ENCODE data around the gene ATG10. TPM values are rescaled to one million over a fixed set of nuclear protein-coding genes. Genes with fewer than 3 reads are reported as not detected.
A peak's percentile ranks its signal among the peaks of the same experiment; 100 is the strongest.
"Not testable (repeated sequence)": the region's sequence is repeated elsewhere in the genome, so short reads cannot be mapped to it uniquely, and the experiment has no call there.

The ATG10 gene
- total RNA-seq, 4 donors from 2014 or later, result 8.5 to 15.2 (median 11.6) TPM

DNA sequence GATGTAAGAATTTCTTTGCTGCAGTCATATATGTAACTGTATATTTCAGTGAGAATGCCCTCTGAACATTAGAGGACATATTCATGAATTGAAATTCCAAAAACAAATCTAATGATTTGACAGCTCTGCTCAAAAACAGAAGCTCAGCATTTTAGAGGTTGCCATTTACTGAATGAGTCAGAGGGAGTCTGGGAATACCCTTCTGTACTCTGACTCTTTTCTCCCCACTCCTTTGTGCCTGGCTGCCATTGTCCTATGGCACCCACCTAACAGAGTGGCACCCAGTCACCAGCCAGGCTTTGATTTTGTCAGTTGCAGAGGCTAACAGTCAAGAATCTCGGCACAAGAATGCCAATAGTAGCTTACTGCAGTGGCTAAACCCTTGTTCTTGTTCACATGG lies 133.6 kb downstream of the ATG10 start:
- TF ChIP-seq POLR2A (IDR thresholded peaks at IDR 0.05), result no peak
- no peak for TF ChIP-seq CTCF (IDR thresholded peaks at IDR 0.05)
- DNase-seq, result no peak
- WGBS, 2 donors, result 84 to 85% methylated on average over 1 of the region's 1 CpG
- no peaks in the 10 kb centered on the region for H3K36me3 ChIP-seq
- no peak overlapping the region for H3K27ac ChIP-seq
- peaks cover 4 to 9% of the 10 kb centered on the region in 2 donors for H3K4me1 ChIP-seq
- H3K27me3 ChIP-seq, result no peaks in the 10 kb centered on the region
- H3K9me3 ChIP-seq, result no peaks in the 10 kb centered on the region
- no peak overlapping the region for H3K4me3 ChIP-seq (replicated peaks in 1 of 3)
- intact Hi-C loops (cut with DNase I), result no loop called here

DNA sequence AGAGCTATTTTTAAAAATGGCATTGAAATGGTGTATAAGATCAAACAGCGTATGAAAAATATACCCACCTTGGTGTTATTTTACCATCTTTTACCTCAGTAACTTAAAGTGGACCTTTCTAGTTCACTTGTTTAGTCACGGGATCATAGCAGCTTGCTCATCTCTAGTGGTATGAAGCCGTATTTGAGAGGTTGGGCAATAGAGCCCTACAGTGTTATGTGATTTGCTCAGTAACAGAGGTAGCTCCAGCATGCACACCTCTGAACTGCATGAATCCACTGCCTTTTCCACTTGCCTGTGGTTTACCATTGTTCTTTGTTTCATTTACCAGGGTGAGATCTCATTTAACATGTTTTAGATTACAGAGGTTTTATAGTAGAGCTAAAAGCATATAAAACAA lies 134.4 kb downstream of the ATG10 start:
- Histone ChIP-seq H3K27ac (no peak overlapping the region), H3K27me3 (no peaks in the 10 kb centered on the region), H3K4me1 (peaks cover 4 to 9% of the 10 kb centered on the region in 2 donors), H3K4me3 (replicated peaks in 1 of 3) (no peak overlapping the region), H3K9me3 (no peaks in the 10 kb centered on the region), H3K36me3 (no peaks in the 10 kb centered on the region)
- intact Hi-C loops (cut with DNase I), result no loop called here
- TF ChIP-seq CTCF (IDR thresholded peaks at IDR 0.05) (no peak), POLR2A (IDR thresholded peaks at IDR 0.05) (no peak)
- DNase-seq, result peak in 1 of 2 donors; percentile 10
- WGBS, 2 donors, result 68 to 69% methylated on average over 3 of the region's 3 CpGs

GRCh38 chr5:82106756-82107155 lies 134.9 kb downstream of the ATG10 start:
- no peak overlapping the region for H3K4me3 ChIP-seq (replicated peaks in 1 of 3)
- H3K36me3 ChIP-seq, result no peaks in the 10 kb centered on the region
- intact Hi-C loops (cut with DNase I), result no loop called here
- H3K4me1 ChIP-seq, result peaks cover 4 to 9% of the 10 kb centered on the region in 2 donors
- no peak for DNase-seq
- no peaks in the 10 kb centered on the region for H3K27me3 ChIP-seq
- H3K27ac ChIP-seq, result no peak overlapping the region
- TF ChIP-seq CTCF (IDR thresholded peaks at IDR 0.05) (no peak), POLR2A (IDR thresholded peaks at IDR 0.05) (no peak)
- 25 to 36% methylated on average over 1 of the region's 1 CpG for WGBS, 2 donors
- H3K9me3 ChIP-seq, result no peaks in the 10 kb centered on the region

DNA sequence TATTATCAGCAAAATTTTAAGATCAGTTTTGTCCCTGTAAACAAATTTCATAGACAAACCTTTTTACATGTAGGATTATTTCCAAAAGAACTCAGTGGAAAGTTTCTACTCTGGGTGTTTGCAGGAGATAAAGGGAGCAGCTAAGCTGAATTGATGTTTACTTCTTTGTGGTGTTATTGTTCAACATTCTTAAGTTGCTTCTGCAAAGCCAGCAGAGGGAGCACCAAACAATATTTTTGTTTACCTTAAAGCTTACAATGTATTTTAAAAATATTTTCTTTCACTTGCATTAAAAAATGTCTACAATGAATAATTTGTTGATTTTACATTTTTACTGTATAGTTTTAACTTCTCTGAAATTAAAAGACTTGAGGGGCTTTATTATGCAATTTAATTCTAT lies 135.4 kb downstream of the ATG10 start:
- intact Hi-C loops (cut with DNase I), result no loop called here
- TF ChIP-seq POLR2A (IDR thresholded peaks at IDR 0.05) (no peak), CTCF (IDR thresholded peaks at IDR 0.05) (peak in 2 of 6 experiments; percentile 8 to 10)
- DNase-seq, result no peak
- no peak overlapping the region for H3K4me3 ChIP-seq (replicated peaks in 1 of 3)
- H3K36me3 ChIP-seq, result no peaks in the 10 kb centered on the region
- H3K27me3 ChIP-seq, result no peaks in the 10 kb centered on the region
- no peak overlapping the region for H3K27ac ChIP-seq
- peaks cover 4 to 9% of the 10 kb centered on the region in 2 donors for H3K4me1 ChIP-seq
- no peaks in the 10 kb centered on the region for H3K9me3 ChIP-seq

DNA sequence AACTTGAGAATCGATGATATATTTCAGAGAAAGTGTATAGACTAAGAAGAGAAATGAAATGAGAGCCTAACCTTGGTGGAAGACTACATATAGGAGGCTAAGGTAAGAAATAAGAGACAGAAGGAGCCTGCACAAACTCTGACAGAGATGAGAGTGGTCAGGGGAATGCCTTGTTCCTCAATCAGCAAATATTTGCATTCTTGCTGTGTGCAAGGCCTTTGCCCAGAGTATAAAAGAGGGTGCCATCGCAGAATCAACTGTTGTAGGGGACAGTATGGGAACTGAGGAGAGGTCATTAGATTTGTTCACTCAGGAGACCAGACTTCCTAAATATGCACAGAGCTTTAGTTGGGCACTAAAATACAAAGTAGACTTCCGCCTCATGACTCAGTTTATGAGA lies 137.2 kb downstream of the ATG10 start:
- intact Hi-C loops (cut with DNase I), result no loop called here

GRCh38 chr5:82109915-82110314 lies 138.1 kb downstream of the ATG10 start:
- H3K36me3 ChIP-seq; H3K9me3 ChIP-seq; H3K27me3 ChIP-seq; H3K4me1 ChIP-seq; H3K27ac ChIP-seq; DNase-seq; intact Hi-C loops (cut with DNase I); H3K4me3 ChIP-seq (replicated peaks in 1 of 3): not testable (repeated sequence)
- 100% methylated on average over 2 of the region's 2 CpGs for WGBS, 2 donors

More for the DNA sequence above, 137.2 kb downstream of the ATG10 start:
- no peak for TF ChIP-seq POLR2A (IDR thresholded peaks at IDR 0.05)
- no peak for TF ChIP-seq CTCF (IDR thresholded peaks at IDR 0.05)
- no peak for DNase-seq
- peaks cover 4 to 9% of the 10 kb centered on the region in 2 donors for H3K4me1 ChIP-seq
- no peaks in the 10 kb centered on the region for H3K9me3 ChIP-seq
- no peaks in the 10 kb centered on the region for H3K36me3 ChIP-seq
- no peaks in the 10 kb centered on the region for H3K27me3 ChIP-seq
- H3K4me3 ChIP-seq (replicated peaks in 1 of 3), result no peak overlapping the region
- 89 to 92% methylated on average over 3 of the region's 3 CpGs for WGBS, 2 donors
- H3K27ac ChIP-seq, result no peak overlapping the region

Measured in thyroid gland (tissue), 4 donors.